Lower lobe of right lung (tissue), 2 donors: ENCODE measurements around the gene CFH. TPM values are rescaled to one million over a fixed set of nuclear protein-coding genes. Genes with fewer than 3 reads are reported as not detected.
A peak's percentile ranks its signal among the peaks of the same experiment; 100 is the strongest.

ENCODE experiments used
- ATAC-seq, 2 donors: fragments of 200-7000 bp; cut with Tn5 transposase; one replicate each; pipeline ENCODE4 v1.9.1; 2020 to 2022; ENCODE audit warnings: mild to moderate bottlenecking in 2 of 2, moderate library complexity in 2 of 2
- DNase-seq: peaks from one replicate; pipeline ENCODE4 v3.0.0-alpha.2; 2020
- H3K27ac ChIP-seq: fragments of 200-600 bp; one replicate; pipeline ENCODE4 v1.8.0; 2022
- H3K27me3 ChIP-seq: fragments of 200-600 bp; one replicate; pipeline ENCODE4 v1.8.0; 2022; ENCODE audit warnings: low read depth
- H3K36me3 ChIP-seq: fragments of 200-600 bp; one replicate; pipeline ENCODE4 v1.8.0; 2022; ENCODE audit warnings: mild to moderate bottlenecking
- H3K4me1 ChIP-seq: fragments of 200-600 bp; one replicate; pipeline ENCODE4 v1.8.0; 2022
- H3K4me3 ChIP-seq: fragments of 200-600 bp; one replicate; pipeline ENCODE4 v1.8.0; 2022; ENCODE audit warnings: mild to moderate bottlenecking
- H3K9me3 ChIP-seq: fragments of 200-600 bp; one replicate; pipeline ENCODE4 v1.8.0; 2022
- intact Hi-C: fragments of 100-400 bp; cut with DNase I; formaldehyde crosslinking; loops from one replicate; pipeline ENCODE4 v1.11.0; 2022
- total RNA-seq: library from RNA; stranded (reverse); fragmentation: NEBNext Ultra II Directional; extraction: Animal tissue kit (Norgen Biotek cat#: 25700); gene quantifications from one replicate; pipeline ENCODE4 v1.2.1, GENCODE V29; 2021
- TF ChIP-seq, protein P1 (sequence below): fragments of 200-600 bp; IDR thresholded peaks from one replicate; pipeline ENCODE4 v1.8.0; 2022; ENCODE audit warnings: antibody characterized with exemption, mild to moderate bottlenecking
- donor health status: DM: no; HTN: yes; CAD: no; lungs with severe emphysema.

The CFH gene
- total RNA-seq, 1 donor from 2014 or later = 69.6 TPM

DNA sequence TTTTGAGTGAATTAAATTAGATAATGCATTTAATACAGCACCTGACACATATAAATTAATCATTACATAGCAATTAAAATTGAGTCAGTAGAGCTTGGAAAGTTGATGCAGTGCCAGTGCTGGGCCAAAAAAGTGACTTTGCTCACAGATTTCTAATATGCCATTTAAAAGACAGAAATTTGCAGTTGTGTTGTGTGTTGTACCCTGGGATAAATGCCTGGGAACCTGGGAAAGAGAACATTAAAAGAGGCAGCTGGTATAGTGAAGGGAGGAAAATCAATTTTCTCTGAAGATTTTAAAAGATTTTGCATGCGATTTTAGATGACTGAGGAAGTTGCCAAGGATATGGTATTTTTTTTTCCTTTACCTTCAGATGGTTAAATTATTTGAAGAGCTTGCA, 10.9 kb upstream of the CFH start:
- no peak for ATAC-seq
- H3K4me1 ChIP-seq = no peaks in the 10 kb centered on the region
- no peak overlapping the region for H3K27ac ChIP-seq
- H3K9me3 ChIP-seq = no peaks in the 10 kb centered on the region
- H3K27me3 ChIP-seq = no peaks in the 10 kb centered on the region
- no peaks in the 10 kb centered on the region for H3K36me3 ChIP-seq
- H3K4me3 ChIP-seq = no peak overlapping the region
- TF ChIP-seq, protein P1, sequence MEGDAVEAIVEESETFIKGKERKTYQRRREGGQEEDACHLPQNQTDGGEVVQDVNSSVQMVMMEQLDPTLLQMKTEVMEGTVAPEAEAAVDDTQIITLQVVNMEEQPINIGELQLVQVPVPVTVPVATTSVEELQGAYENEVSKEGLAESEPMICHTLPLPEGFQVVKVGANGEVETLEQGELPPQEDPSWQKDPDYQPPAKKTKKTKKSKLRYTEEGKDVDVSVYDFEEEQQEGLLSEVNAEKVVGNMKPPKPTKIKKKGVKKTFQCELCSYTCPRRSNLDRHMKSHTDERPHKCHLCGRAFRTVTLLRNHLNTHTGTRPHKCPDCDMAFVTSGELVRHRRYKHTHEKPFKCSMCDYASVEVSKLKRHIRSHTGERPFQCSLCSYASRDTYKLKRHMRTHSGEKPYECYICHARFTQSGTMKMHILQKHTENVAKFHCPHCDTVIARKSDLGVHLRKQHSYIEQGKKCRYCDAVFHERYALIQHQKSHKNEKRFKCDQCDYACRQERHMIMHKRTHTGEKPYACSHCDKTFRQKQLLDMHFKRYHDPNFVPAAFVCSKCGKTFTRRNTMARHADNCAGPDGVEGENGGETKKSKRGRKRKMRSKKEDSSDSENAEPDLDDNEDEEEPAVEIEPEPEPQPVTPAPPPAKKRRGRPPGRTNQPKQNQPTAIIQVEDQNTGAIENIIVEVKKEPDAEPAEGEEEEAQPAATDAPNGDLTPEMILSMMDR = no peak
- intact Hi-C loops = no loop called here
- no peak for DNase-seq

DNA sequence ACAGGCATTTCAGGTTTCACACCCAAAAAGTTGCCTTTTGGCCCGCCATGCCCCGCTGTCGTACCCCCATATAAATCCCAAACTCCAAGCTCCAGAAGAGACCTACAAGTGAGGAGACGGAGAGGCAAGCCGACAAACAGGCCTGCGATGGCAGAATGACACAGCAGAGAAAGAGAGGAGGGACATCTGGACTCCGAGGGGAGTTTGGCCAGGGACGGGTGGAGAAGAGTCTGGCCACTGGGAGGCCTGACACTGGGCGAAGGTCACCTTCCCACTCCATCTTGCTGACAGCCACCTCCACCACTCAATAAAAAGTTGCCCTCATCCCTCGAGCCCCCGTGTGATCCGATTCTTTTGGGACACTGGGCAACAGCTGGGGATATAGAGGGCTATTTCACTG, 1.9 kb upstream of the CFH start:
- H3K36me3 ChIP-seq = no peaks in the 10 kb centered on the region
- ATAC-seq (peak in 1 of 2 donors; percentile 38), DNase-seq (no peak)
- H3K27ac ChIP-seq = no peak overlapping the region
- no peaks in the 10 kb centered on the region for H3K4me1 ChIP-seq
- intact Hi-C loops = no loop called here
- no peaks in the 10 kb centered on the region for H3K27me3 ChIP-seq
- no peak overlapping the region for H3K4me3 ChIP-seq
- TF ChIP-seq, protein P1 = no peak
- H3K9me3 ChIP-seq = no peaks in the 10 kb centered on the region

DNA sequence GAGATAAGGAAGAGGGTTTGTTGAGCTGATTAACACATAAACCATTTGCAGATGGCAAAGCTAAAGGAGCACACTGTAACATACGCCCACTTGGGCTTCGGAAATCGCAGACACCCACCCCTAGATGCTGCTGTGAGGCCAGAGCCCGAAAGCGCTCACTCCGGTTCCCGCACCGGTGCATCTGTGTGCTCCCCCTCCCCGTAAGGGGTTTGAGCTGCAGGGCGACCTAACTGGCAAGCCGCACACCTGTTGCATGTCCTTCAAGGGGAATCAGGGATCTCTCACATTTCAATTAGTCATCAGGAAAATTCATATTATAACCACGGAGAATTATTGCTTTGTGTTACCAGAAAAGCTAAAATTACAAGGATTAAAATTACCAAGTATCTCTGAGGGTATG, 1.4 kb upstream of the CFH start:
- H3K4me3 ChIP-seq = no peak overlapping the region
- TF ChIP-seq, protein P1 = no peak
- intact Hi-C loops = no loop called here
- H3K4me1 ChIP-seq = no peaks in the 10 kb centered on the region
- H3K9me3 ChIP-seq = no peaks in the 10 kb centered on the region
- DNase-seq (no peak), ATAC-seq (peak in 1 of 2 donors; percentile 21)
- no peaks in the 10 kb centered on the region for H3K27me3 ChIP-seq
- no peaks in the 10 kb centered on the region for H3K36me3 ChIP-seq
- H3K27ac ChIP-seq = no peak overlapping the region

DNA sequence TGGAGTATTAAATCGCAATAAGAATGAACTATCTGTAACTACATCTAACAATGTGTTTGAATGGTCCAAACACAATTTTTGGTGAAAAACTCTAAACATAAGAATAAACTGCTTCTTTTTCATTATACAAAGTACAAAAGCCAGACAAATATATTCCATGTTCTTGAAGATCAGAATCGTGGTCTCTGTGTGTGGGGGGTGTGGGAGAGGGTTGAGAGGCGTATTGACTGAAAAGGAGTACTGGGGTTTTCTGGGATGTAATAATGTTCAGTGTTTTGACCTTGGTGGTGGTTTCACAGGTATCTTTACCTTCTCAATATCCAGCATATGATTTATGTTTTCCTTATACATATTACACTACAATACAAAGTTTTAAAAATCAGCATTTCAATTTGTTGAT, 764 bp upstream of the CFH start:
- no peak for DNase-seq
- intact Hi-C loops = no loop called here
- H3K27ac ChIP-seq = no peak overlapping the region

DNA sequence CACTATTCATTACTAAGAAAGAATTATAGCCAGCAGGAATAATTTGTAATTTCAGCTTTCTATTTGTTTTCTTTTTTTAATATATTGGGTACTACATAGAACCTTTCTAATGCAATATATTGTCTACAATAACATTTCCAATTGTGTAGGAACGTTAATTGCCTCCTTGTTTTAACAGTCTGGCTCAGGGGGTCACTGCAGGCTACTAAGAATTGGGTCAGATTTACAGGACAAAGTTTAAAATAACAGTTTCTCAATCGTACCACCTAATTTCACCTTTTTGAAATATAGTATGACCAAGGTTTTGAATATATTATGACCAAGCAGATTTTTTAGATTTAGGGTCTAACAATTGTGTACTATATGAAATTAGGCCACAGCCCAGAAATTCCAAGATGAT, 2.4 kb downstream of the CFH start:
- Histone ChIP-seq H3K9me3 (no peaks in the 10 kb centered on the region), H3K4me3 (peak overlapping the region; percentile 35), H3K36me3 (no peaks in the 10 kb centered on the region), H3K27me3 (no peaks in the 10 kb centered on the region), H3K4me1 (no peaks in the 10 kb centered on the region), H3K27ac (no peak overlapping the region)
- intact Hi-C loops = no loop called here
- DNase-seq (no peak), ATAC-seq (no peak)
- TF ChIP-seq, protein P1 = no peak

More for the DNA sequence above, 764 bp upstream of the CFH start:
- TF ChIP-seq, protein P1 = no peak
- peak overlapping the region; percentile 35 for H3K4me3 ChIP-seq
- H3K9me3 ChIP-seq = no peaks in the 10 kb centered on the region
- H3K36me3 ChIP-seq = no peaks in the 10 kb centered on the region
- no peaks in the 10 kb centered on the region for H3K4me1 ChIP-seq
- H3K27me3 ChIP-seq = no peaks in the 10 kb centered on the region
- ATAC-seq = no peak

DNA sequence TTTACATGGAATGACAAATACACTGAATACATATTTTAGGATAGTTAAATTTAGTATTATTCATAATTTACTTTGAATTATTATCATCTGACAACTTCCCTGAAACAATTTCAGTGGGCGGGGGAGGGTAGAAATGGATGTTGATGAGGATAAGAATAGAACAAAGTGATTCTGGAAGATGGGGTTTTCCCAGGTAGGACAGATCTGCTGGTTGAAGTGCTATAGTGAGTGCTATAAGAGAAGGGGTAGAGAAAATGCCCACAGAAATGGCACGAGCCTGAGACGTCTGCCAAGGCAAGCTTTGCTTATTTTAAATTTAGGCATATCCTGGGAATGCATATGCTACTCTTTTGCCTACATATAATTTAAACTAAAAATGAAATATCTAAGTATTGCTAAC, 3.2 kb downstream of the CFH start:
- TF ChIP-seq, protein P1 = no peak
- no peak overlapping the region for H3K27ac ChIP-seq
- H3K9me3 ChIP-seq = no peaks in the 10 kb centered on the region
- intact Hi-C loops = no loop called here
- H3K4me3 ChIP-seq = peak overlapping the region; percentile 35
- no peaks in the 10 kb centered on the region for H3K27me3 ChIP-seq
- H3K36me3 ChIP-seq = no peaks in the 10 kb centered on the region
- DNase-seq (no peak), ATAC-seq (no peak)
- H3K4me1 ChIP-seq = no peaks in the 10 kb centered on the region
